Lung (tissue), 16 donors: ENCODE data around the gene SNAP23. TPM values are rescaled to one million over a fixed set of nuclear protein-coding genes. Genes with fewer than 3 reads are reported as not detected.

Experiments used
- ATAC-seq: fragments of 200-7000 bp; cut with Tn5 transposase; one replicate; pipeline ENCODE4 v1.9.1; 2020; ENCODE audit warnings: moderate number of reproducible peaks; ENCODE audit not compliant: insufficient read depth, low FRiP score
- DNase-seq, 3 donors: peaks; one replicate each; pipeline ENCODE4 v3.0.0-alpha.2; 2013 to 2017
- H3K27ac ChIP-seq, 2 donors: one replicate each; pipeline ENCODE4 v1.5.1; 2013; ENCODE audit warnings: mild to moderate bottlenecking in 2 of 2, moderate library complexity in 2 of 2, control low read depth in 1 of 2, inconsistent platforms in 1 of 2, low read depth in 1 of 2, low read length in 1 of 2
- H3K27me3 ChIP-seq, 3 donors: one replicate each; pipeline ENCODE4 v1.5.1; 2013; ENCODE audit warnings: low read length in 2 of 3; ENCODE audit not compliant: control insufficient read depth in 3 of 3, insufficient read depth in 3 of 3
- H3K36me3 ChIP-seq, 4 donors: one replicate each; pipeline ENCODE4 v1.5.1; 2013; ENCODE audit warnings: low read length in 4 of 4, mild to moderate bottlenecking in 1 of 4, moderate library complexity in 1 of 4; ENCODE audit not compliant: control insufficient read depth in 4 of 4, insufficient read depth in 4 of 4
- H3K4me1 ChIP-seq, 5 donors: one replicate each; pipeline ENCODE4 v1.5.1; 2013; ENCODE audit warnings: low read length in 5 of 5, mild to moderate bottlenecking in 2 of 5, moderate library complexity in 1 of 5; ENCODE audit not compliant: control insufficient read depth in 5 of 5, insufficient read depth in 5 of 5
- H3K4me3 ChIP-seq: one replicate; pipeline ENCODE4 v1.5.1; 2013; ENCODE audit warnings: mild to moderate bottlenecking, control low read depth, moderate library complexity
- H3K9ac ChIP-seq, 2 donors: one replicate each; pipeline ENCODE4 v1.5.1; 2013; ENCODE audit warnings: low read length in 2 of 2, control low read depth in 1 of 2; ENCODE audit not compliant: insufficient read depth in 1 of 2
- H3K9me3 ChIP-seq, 4 donors: one replicate each; pipeline ENCODE4 v1.5.1; 2013; ENCODE audit warnings: low read length in 3 of 4, mild to moderate bottlenecking in 1 of 4, moderate library complexity in 1 of 4; ENCODE audit not compliant: control insufficient read depth in 4 of 4, insufficient read depth in 3 of 4
- WGBS, 2 donors: extraction: QIAGEN DNeasy Blood & Tissue Kit; methylation state at CpG; one replicate each; pipeline ENCODE4 v1.1.7; 2013; 5-methylcytosine and 5-hydroxymethylcytosine counted together
- long read RNA-seq, 5 donors: transcript quantifications; one replicate each; lab custom pipeline, GENCODE V29; 2026
- polyA plus RNA-seq, 2 donors: library from polyadenylated mRNA; stranded (reverse); fragments of 200-250 nt; gene quantifications; one replicate each; pipeline ENCODE4 v1.2.1, GENCODE V29; 2013
- total RNA-seq, 2 donors: library from RNA; depleted of rRNA in 1 of 2; stranded (reverse); fragments of >200 nt in 1 of 2; gene quantifications; one replicate each; pipeline ENCODE4 v1.2.1, GENCODE V29; 2014 to 2021
- TF ChIP-seq, protein P1 (sequence below): IDR thresholded peaks from 2 replicates; pipeline ENCODE4 v1.5.1; 2012; ENCODE audit warnings: mild to moderate bottlenecking; ENCODE audit errors: control extremely low read depth, extremely low read depth
- donor health status: control.
- donor health status: control.
- donor health status: Bipolar disorder and iron deficiency.
- donor health status: healthy.
- donor health status: DM: yes; HTN: yes; CAD: no.

Gene SNAP23
- total RNA-seq (10 to 100 TPM; 59.3 to 96.0 TPM), polyA plus RNA-seq (10 to 100 TPM; 58.2 to 66.5 TPM)
- long read RNA-seq, donor 1, transcript SNAP23-201 (8 exons, 2,687 nt), result major isoform, 15 of 36 reads
- long read RNA-seq, donor 1, partial matches to known transcripts, result 17 of 36 reads
- long read RNA-seq, donor 1, other reads (novel, unspliced or antisense), result 0 of 36 reads
- long read RNA-seq, donor 2, partial matches to known transcripts, result 0 of 4 reads
- long read RNA-seq, donor 2, other reads (novel, unspliced or antisense), result 0 of 4 reads
- long read RNA-seq, donor 3, transcript SNAP23-201 (8 exons, 2,687 nt), result major isoform, 5 of 7 reads
- long read RNA-seq, donor 3, partial matches to known transcripts, result 0 of 7 reads
- long read RNA-seq, donor 3, other reads (novel, unspliced or antisense), result 0 of 7 reads
- long read RNA-seq, donor 4, partial matches to known transcripts, result 0 of 6 reads
- long read RNA-seq, donor 4, other reads (novel, unspliced or antisense), result 0 of 6 reads
- long read RNA-seq, donor 5, transcript SNAP23-201 (8 exons, 2,687 nt), result major isoform, 20 of 29 reads
- long read RNA-seq, donor 5, partial matches to known transcripts, result 8 of 29 reads
- long read RNA-seq, donor 5, other reads (novel, unspliced or antisense), result 0 of 29 reads

GRCh38 chr15:42495361-42496212, at the start of gene SNAP23:
SNAP23 (plus strand) TSS chr15:42495634; CDS start chr15:42511847, 16,213 bp downstream.
- Histone ChIP-seq H3K4me3 (peak within 1 kb of the TSS; percentile 71), H3K36me3 (no peaks in the 10 kb centered on the region), H3K9ac (peak within 1 kb of the TSS; percentile 74 to 91), H3K27ac (peak within 1 kb of the TSS; percentile 95 to 97), H3K4me1 (peaks cover 5 to 14% (median 9%) of the 10 kb centered on the region in 5 donors), H3K9me3 (no peaks in the 10 kb centered on the region), H3K27me3 (no peaks in the 10 kb centered on the region)
- WGBS, 2 donors, result 0 to 1% methylated on average over 43 of the region's 43 CpGs
- TF ChIP-seq, protein P1, sequence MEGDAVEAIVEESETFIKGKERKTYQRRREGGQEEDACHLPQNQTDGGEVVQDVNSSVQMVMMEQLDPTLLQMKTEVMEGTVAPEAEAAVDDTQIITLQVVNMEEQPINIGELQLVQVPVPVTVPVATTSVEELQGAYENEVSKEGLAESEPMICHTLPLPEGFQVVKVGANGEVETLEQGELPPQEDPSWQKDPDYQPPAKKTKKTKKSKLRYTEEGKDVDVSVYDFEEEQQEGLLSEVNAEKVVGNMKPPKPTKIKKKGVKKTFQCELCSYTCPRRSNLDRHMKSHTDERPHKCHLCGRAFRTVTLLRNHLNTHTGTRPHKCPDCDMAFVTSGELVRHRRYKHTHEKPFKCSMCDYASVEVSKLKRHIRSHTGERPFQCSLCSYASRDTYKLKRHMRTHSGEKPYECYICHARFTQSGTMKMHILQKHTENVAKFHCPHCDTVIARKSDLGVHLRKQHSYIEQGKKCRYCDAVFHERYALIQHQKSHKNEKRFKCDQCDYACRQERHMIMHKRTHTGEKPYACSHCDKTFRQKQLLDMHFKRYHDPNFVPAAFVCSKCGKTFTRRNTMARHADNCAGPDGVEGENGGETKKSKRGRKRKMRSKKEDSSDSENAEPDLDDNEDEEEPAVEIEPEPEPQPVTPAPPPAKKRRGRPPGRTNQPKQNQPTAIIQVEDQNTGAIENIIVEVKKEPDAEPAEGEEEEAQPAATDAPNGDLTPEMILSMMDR, result no peak
- DNase-seq, result peak; percentile 94 to 97 (median 95)
- peak; percentile 90 for ATAC-seq

- WGBS, 2 donors, result 95 to 100% methylated on average over 2 of the region's 2 CpGs
- Histone ChIP-seq H3K27ac (peak overlapping the region in 1 of 2 donors; percentile 59), H3K36me3 (peaks cover 32 to 59% (median 46%) of the 10 kb centered on the region in 4 donors), H3K9me3 (no peaks in the 10 kb centered on the region), H3K4me3 (no peak overlapping the region), H3K9ac (no peak overlapping the region), H3K27me3 (no peaks in the 10 kb centered on the region), H3K4me1 (peaks cover 0 to 14% (median 0%) of the 10 kb centered on the region in 5 donors)
- DNase-seq (no peak), ATAC-seq (no peak)
- TF ChIP-seq, protein P1, result no peak
These were observed 47.8 kb upstream of the SNAP23 start for GRCh38 chr15:42447599-42447998.

DNA sequence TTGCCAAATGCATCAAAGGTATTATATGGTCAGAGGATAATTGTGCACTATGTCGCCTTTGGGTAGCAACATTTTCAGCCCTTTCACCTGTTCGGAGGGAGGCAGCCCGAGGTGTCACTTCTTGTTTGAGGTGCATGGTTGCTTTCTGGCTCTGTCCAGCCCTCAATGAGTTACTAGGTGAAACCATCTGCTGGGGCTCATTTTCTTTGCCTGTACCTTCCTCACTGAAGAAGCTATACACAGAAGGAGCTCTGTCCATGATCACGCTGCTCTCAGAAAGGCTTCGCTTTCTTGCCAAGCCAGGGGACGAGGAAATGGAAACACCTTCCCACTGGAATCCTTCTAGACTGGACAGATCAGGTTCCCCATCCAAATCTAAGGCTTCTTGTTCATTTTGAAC, 47.2 kb upstream of the SNAP23 start:
- Histone ChIP-seq H3K9me3 (no peaks in the 10 kb centered on the region), H3K4me1 (peaks cover 0 to 14% (median 0%) of the 10 kb centered on the region in 5 donors), H3K36me3 (peaks cover 32 to 57% (median 46%) of the 10 kb centered on the region in 4 donors), H3K4me3 (no peak overlapping the region), H3K9ac (no peak overlapping the region), H3K27me3 (no peaks in the 10 kb centered on the region), H3K27ac (peak overlapping the region in 1 of 2 donors; percentile 59)
- 97 to 99% methylated on average over 6 of the region's 6 CpGs for WGBS, 2 donors
- TF ChIP-seq, protein P1, result no peak
- no peak for DNase-seq
- no peak for ATAC-seq
